GM12801 (cell line): ENCODE measurements around the gene RNGTT.

Source experiments
- CTCF ChIP-seq: IDR thresholded peaks from one replicate; pipeline ENCODE4 v1.5.1; 2011; ENCODE audit warnings: control low read depth; ENCODE audit not compliant: insufficient read length; ENCODE audit errors: extremely low read depth

The RNGTT gene

DNA sequence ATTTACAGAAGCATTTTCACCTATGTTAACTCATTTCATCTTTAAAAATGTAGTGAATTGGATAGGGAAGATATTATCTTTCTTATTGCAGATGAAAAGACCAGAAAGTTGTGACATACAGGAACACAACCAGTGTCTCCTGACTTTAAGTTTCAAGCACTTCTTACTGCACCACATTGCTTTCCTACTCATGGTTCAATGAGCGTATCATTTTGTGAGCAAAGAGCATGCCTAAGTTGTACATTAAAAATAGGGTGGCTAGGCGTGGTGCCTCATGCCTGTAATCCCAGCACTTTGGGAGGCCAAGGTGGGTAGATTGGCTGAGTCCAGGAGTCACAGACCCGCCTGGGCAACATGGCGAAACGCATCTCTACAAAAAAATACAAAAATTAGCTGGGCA, 21.2 kb upstream of the RNGTT start:
- TF ChIP-seq CTCF: no peak

DNA sequence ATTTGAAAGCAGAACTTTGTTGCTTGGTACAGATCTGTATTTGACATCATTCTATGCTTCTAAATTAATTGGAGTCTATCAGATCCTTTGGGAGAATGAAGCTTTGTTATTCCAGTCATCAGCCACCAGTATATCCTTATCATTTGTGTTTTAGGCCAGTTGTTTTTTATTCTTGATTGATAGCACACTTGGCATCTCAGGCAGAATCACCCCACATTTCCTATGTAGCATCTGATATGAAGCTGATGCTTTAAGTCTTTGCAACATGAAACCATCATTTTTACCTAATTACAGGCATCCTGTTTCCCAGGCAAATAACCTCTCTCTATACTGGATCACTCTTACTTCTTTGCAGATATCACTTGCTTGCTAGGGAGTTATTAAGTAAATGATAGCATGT, 20.7 kb upstream of the RNGTT start:
- no peak for TF ChIP-seq CTCF

DNA sequence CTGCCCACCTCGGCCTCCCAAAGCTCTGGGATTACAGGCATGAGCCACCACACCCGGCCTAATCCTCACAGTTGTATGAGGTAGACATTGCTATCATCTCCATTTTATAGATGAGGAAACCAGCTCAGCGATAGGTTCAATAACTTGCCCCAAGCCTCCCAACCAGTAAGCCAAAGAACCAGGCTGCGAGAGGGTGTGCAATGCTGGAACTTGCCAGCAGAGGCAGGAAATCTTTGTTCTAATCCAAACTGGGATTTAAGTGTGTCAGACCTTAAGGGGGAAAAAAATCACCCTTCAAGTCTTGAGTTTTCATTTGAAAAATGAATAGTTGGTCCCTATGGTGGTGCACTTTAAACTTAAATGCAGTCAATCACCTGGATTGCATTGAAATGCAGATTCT, 20.1 kb upstream of the RNGTT start:
- no peak for TF ChIP-seq CTCF

- no peak for TF ChIP-seq CTCF
Measured at GRCh38 chr6:88982720-88983119, 19.3 kb upstream of the RNGTT start.

DNA sequence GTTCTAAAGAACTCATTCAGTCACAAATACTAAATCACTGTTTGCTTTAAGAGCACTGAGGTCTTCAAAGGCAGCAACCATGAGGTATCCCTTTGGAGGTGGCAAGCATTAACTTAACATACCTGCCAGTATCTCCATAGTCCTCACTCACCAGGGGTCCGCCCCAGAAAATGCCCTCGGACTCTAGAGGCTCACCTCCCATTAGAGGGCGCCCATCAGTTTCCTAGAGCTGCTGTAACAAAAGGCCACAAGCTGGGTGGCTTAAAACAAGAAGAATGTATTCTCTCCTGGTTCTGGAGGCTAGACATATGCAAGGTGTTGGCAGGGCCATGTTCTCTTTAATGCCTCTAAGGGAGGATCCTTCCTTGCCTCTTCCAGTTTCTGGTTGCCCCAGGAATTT, 12.0 kb upstream of the RNGTT start:
- no peak for TF ChIP-seq CTCF

GRCh38 chr6:88972504-88973423, 9.3 kb upstream of the RNGTT start:
- TF ChIP-seq CTCF: no peak

DNA sequence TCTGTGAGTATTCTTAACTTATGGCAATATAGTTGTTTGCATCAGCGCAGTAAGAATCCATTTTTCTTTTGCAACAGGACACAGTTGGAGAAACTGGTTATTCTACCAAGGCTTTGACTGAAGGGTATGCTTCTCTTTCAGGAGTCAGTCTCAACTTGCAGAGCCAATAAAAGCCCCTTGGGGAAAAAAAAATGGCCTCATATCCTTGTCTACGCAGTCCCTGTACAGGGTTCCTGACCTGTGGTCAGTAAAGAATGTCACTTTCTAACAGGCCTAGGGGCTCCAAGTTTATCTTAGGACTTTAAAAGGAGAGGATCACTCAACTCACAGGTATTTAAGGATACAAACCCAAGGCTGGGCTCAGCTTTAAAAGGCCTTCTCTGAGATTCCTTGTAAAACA, 6.9 kb upstream of the RNGTT start:
- no peak for TF ChIP-seq CTCF
